OCI-LY1 (cell line): ENCODE measurements around the gene SEPSECS.

ENCODE experiments used
- EZH2 ChIP-seq: fragments of 200-600 bp; sonication (generic), shearing (Covaris generic); IDR thresholded peaks from 2 replicates; pipeline ENCODE4 v1.8.0; 2017; ENCODE audit warnings: borderline replicate concordance, mixed run types, mild to moderate bottlenecking, antibody characterized with exemption, low read length, moderate library complexity, mixed read lengths
- TF ChIP-seq, protein P1 (sequence below): fragments of 200-600 bp; sonication (generic), shearing (Covaris generic); IDR thresholded peaks from 2 replicates; pipeline ENCODE4 v1.5.1; 2017; ENCODE audit warnings: mild to moderate bottlenecking, antibody characterized with exemption, low read length, moderate library complexity, mixed read lengths

DNA sequence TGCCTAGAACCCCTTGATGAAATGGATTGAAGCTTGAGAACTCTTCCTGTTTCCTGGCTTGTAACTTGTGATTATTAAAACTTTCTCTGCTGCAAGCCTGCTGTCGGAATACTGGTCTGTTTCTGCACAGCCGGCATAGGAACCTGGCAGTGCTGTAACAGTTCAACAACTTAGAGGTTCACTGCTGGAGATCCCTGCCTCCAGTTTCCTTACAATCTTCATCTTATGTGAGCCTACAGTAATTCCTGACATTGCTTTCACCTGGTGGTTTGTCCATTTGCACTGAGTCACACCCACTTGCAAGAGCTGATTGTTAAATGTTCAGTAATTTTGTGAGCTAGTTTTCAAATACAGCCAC lies 1.3 kb upstream of the SEPSECS start:
- TF ChIP-seq, protein P1, sequence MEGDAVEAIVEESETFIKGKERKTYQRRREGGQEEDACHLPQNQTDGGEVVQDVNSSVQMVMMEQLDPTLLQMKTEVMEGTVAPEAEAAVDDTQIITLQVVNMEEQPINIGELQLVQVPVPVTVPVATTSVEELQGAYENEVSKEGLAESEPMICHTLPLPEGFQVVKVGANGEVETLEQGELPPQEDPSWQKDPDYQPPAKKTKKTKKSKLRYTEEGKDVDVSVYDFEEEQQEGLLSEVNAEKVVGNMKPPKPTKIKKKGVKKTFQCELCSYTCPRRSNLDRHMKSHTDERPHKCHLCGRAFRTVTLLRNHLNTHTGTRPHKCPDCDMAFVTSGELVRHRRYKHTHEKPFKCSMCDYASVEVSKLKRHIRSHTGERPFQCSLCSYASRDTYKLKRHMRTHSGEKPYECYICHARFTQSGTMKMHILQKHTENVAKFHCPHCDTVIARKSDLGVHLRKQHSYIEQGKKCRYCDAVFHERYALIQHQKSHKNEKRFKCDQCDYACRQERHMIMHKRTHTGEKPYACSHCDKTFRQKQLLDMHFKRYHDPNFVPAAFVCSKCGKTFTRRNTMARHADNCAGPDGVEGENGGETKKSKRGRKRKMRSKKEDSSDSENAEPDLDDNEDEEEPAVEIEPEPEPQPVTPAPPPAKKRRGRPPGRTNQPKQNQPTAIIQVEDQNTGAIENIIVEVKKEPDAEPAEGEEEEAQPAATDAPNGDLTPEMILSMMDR, result no peak
- no peak for TF ChIP-seq EZH2
